ENCODE measurements around the gene TM9SF1.
A peak's percentile ranks its signal among the peaks of the same experiment; 100 is the strongest.

TM9SF1 gene

DNA sequence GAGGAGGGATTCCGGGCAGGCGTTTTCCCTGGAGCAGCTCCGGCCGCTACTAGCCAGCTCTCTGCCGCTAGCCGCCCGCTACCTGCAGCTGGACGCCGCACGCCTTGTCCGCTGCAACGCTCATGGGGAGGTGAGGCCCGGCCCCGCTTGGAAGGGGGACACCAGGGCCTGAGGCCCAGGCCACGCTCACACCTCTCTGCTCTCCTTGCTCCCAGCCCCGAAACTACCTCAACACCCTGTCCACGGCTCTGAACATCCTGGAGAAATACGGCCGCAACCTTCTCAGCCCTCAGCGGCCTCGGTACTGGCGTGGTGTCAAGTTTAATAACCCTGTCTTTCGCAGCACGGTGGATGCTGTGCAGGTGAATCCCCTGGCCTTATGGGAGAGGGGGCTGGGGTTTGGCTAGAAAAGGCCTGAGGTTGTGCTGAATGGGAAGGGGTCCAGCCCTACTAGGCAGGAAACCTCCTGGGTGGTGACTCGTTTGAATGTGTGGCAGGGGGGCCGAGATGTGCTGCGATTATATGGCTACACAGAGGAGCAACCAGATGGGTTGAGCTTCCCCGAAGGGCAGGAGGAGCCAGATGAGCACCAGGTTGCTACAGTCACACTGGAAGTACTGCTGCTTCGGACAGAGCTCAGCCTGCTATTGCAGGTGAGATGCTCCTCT lies 47.3 kb downstream of the TM9SF1 start:
- Histone ChIP-seq H3K9ac (ENCODE audit: low read depth, low read length) (peak overlapping the region; percentile 95), H3K9me3 (ENCODE audit: control insufficient read depth, insufficient read depth, low read length) (no peaks in the 10 kb centered on the region), H3K36me3 (ENCODE audit: insufficient read depth, low read length) (peaks cover 10% of the 10 kb centered on the region; the same call in 1 of the 2 replicates), H3K4me1 (ENCODE audit: insufficient read depth, low read length) (peaks cover 6% of the 10 kb centered on the region; the same call in 1 of the 2 replicates)

DNA sequence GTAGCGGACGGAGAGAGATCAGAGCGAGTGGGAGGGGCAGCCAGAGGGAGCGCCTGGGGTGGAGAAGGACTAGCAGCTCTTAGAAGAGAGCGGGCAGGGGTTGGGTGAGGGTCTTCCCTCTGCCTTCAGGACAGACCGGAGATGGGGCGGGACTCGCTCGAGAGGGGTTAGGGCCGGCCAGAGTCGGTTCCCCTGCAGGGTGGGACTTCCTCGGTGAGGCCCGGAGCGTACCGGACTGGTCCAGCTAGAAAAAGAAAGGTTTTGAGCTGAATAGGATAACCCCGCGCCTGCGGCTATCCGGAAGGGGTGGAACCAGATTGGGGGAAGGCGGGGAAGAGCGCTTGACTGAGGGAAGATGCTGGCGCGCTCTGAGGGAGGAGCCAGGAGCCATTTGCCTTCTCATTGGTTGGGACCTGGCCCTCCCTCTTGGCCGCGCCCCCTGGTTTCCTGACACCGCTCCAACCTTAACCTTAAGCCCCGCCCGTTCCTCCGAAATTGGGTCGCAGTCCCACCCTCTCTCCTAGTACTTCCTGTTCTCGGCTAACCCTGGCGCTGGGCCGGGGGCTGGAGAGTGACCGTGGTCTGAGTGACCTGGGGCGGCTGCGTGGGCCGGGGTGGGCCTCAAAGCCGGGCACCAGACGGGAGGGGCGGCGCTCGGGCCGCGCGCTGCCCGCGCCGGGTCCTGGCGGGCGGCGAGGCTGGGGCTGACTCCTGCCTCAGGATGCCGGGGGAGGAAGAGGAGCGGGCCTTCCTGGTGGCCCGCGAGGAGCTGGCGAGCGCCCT lies 48.1 kb downstream of the TM9SF1 start, which contains the start of gene RNF31:
RNF31 (plus strand) TSS at position 521 of the 783 bp plus-strand sequence; CDS start at position 722, 201 bp downstream.
- Histone ChIP-seq H3K9ac (ENCODE audit: low read depth, low read length) (peak within 1 kb of the TSS; percentile 95), H3K36me3 (ENCODE audit: insufficient read depth, low read length) (peaks cover 10% of the 10 kb centered on the region; the same call in 1 of the 2 replicates), H3K9me3 (ENCODE audit: control insufficient read depth, insufficient read depth, low read length) (no peaks in the 10 kb centered on the region), H3K4me1 (ENCODE audit: insufficient read depth, low read length) (peaks cover 6% of the 10 kb centered on the region; the same call in 1 of the 2 replicates)

DNA sequence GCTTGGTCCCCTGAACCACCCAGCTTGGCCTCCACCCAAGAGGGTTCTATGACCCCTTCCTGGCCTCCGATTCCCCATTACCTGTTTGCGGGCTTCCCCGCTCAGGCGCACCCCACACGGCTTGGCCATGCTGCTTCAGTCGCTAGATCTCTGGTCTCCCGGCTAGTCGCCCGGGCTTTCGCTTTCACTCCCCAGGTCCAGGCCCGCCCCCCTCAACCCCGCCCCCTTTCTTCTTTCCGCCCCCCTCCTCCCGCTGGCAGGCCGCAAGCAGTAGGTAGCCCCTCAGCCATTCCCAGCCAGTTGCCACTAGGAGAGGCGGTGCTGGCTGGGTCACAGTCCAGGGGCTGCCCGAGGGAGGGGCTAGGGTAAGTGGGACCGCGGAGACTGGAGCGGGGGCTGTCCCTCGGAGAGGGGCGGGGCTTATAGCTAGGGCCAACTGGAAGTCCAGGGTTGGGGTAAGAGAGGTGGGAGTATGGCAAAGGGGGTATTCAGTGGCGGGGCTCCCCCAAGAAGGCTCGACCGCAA lies 48.7 kb downstream of the TM9SF1 start, which contains the start of gene PSME2:
PSME2 (minus strand) TSS at position 158 of the 525 bp plus-strand sequence; CDS start at position 129, 29 bp downstream.
- H3K4me1 ChIP-seq (ENCODE audit: insufficient read depth, low read length) = peaks cover 6% of the 10 kb centered on the region; the same call in 1 of the 2 replicates
- H3K9ac ChIP-seq (ENCODE audit: low read depth, low read length) = peak within 1 kb of the TSS; percentile 95
- peaks cover 7% of the 10 kb centered on the region; the same call in 1 of the 2 replicates for H3K36me3 ChIP-seq (ENCODE audit: insufficient read depth, low read length)
- no peaks in the 10 kb centered on the region for H3K9me3 ChIP-seq (ENCODE audit: control insufficient read depth, insufficient read depth, low read length)

DNA sequence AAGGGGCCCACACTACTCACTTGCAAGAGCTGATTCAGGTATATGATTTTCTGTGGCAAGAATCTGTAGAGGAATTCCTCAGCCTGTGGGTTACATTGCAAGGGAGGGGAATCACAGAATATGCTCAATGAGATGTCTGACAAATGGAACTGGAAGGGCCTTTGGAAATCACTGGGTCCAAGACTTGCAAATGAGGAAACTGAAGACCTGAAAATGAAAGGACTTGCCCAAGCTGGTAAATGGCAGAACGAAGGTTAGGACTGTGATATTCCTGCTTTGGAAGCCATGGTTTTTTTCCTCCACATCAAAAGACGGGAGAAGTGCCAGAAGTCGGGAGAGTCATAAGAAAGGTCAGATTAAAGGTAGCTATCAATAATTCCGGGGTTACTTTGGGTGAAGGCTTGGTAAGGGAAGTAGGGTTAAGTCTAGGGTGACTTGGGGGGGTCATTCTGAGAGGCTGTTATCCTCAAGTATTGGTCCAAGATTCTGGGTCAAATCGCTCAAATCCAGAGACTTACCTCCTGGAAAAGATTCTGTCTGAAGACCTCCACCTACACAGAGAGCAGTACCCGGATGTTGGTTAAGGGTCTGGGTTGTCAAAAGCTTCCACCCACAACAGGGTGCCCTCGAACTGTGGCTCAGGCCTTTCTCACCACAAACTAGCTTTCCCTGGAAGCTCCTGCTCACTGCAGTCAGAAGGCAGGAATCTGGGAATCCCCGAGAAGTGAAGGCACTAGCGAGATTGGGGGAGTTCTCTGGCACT lies 49.4 kb downstream of the TM9SF1 start:
- peaks cover 6% of the 10 kb centered on the region; the same call in 1 of the 2 replicates for H3K4me1 ChIP-seq (ENCODE audit: insufficient read depth, low read length)
- H3K9ac ChIP-seq (ENCODE audit: low read depth, low read length) = peak overlapping the region; percentile 60
- H3K36me3 ChIP-seq (ENCODE audit: insufficient read depth, low read length) = peaks cover 7% of the 10 kb centered on the region; the same call in 1 of the 2 replicates
- no peaks in the 10 kb centered on the region for H3K9me3 ChIP-seq (ENCODE audit: control insufficient read depth, insufficient read depth, low read length)

DNA sequence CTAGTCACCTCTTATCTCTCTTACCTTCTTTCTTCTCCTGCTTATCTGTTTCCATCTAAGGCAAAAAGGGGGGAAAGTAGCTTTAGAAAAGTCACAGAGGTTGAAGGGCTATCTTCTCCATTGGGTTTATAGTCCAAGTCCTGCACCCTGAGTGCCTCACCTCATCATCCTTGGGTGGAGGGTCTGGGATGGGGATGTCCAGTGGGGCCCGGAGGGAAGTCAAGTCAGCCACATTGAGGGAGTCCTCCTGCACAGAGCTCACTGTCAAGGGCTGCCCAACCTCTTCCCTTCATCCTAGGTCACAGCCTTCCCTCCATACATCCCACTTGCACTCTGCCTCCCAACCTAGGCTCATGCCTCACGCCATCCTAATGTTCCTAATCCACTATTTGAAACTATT lies 50.0 kb downstream of the TM9SF1 start:
- H3K4me1 ChIP-seq (ENCODE audit: insufficient read depth, low read length) = peaks cover 6% of the 10 kb centered on the region; the same call in 1 of the 2 replicates
- H3K9me3 ChIP-seq (ENCODE audit: control insufficient read depth, insufficient read depth, low read length) = no peaks in the 10 kb centered on the region
- H3K9ac ChIP-seq (ENCODE audit: low read depth, low read length) = no peak overlapping the region
- peaks cover 7% of the 10 kb centered on the region; the same call in 1 of the 2 replicates for H3K36me3 ChIP-seq (ENCODE audit: insufficient read depth, low read length)

DNA sequence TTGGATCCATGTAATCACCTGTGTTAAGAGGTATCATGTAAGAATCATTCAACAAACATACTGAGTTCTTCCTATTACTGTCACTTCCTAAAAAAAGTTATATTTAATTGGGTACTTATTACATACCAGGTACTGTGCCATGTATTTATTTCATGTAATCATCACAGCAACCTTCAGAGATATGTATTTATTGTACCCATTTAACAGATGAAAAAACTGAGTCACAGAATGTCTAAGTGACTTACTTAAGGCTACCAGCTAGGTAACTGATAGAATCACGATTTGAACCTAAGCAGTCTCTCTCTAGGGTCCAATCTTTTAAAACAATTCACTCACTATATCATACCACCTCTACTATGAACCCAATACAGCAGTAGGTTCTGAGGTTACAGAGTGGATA lies 50.8 kb downstream of the TM9SF1 start:
- Histone ChIP-seq H3K9me3 (ENCODE audit: control insufficient read depth, insufficient read depth, low read length) (no peaks in the 10 kb centered on the region), H3K9ac (ENCODE audit: low read depth, low read length) (no peak overlapping the region), H3K36me3 (ENCODE audit: insufficient read depth, low read length) (peaks cover 6% of the 10 kb centered on the region; the same call in 1 of the 2 replicates), H3K4me1 (ENCODE audit: insufficient read depth, low read length) (peaks cover 6% of the 10 kb centered on the region; the same call in 1 of the 2 replicates)

DNA sequence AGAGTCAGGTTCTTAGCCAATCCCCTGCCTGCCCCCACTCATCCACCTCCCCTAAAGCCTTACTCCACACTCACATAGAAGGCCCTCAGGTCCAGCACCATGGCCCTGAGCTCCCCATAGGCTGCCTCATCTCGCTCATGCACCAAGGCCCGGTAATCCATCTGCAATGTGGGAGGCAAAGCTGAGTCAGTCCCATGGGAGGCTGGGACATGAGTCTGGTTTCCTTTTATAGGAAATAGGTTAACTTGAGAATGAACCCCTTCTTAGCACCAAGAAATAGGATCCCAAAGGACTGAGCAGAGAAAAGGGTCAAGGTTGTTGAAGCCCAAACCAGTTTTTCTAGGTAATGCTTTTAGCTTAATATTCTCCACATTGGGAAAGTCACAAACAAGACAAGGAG lies 51.7 kb downstream of the TM9SF1 start:
- H3K36me3 ChIP-seq (ENCODE audit: insufficient read depth, low read length) = peaks cover 2% of the 10 kb centered on the region; the same call in 1 of the 2 replicates
- peaks cover 5% of the 10 kb centered on the region; the same call in 1 of the 2 replicates for H3K4me1 ChIP-seq (ENCODE audit: insufficient read depth, low read length)
- H3K9ac ChIP-seq (ENCODE audit: low read depth, low read length) = no peak overlapping the region
- H3K9me3 ChIP-seq (ENCODE audit: control insufficient read depth, insufficient read depth, low read length) = no peaks in the 10 kb centered on the region

DNA sequence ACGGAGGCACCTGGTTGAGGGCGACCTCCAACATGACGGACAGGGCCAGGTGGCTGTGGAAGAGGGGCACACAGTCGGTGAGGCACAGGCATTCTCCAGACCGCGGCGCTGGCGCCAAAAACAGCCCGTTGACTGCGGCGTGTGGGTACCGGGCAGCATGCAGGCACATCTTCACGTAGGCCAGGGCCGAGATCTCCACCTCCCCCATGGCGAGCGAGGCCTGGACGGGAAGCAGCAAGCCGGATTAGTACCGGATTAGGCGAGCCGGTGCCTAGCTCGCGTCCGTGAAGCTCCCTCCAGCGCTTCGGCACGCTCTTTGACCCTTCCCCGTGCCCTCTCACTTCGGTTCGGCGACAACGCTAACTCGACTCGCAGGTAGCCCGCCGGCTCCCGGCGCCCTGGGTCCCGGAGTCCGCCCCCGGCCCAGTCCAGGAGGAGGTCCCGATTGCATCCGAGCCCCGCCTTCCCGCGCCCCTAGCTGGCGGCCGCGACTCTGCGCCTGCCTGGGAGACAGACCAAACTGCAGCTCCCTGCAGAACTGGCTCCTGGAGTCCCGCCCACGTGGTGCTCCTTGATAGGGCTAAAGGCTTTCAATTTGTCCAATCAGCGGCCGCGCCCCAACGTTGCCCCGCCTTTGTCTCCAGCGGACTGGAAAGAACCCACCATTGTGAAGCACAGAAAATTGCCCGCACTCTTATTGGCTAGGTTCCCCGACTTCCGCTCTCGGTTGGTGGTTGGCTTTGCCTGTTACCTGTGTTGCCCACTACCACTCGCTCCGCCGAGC lies 54.0 kb downstream of the TM9SF1 start, which contains the start of gene EMC9:
EMC9 (minus strand) TSS at position 495 of the 784 bp plus-strand sequence; CDS start at position 208, 287 bp downstream.
- Histone ChIP-seq H3K9ac (ENCODE audit: low read depth, low read length) (peak within 1 kb of the TSS; percentile 89), H3K36me3 (ENCODE audit: insufficient read depth, low read length) (peaks cover 2% of the 10 kb centered on the region; the same call in 1 of the 2 replicates), H3K4me1 (ENCODE audit: insufficient read depth, low read length) (no peaks in the 10 kb centered on the region; the same call in 1 of the 2 replicates), H3K9me3 (ENCODE audit: control insufficient read depth, insufficient read depth, low read length) (no peaks in the 10 kb centered on the region)

DNA sequence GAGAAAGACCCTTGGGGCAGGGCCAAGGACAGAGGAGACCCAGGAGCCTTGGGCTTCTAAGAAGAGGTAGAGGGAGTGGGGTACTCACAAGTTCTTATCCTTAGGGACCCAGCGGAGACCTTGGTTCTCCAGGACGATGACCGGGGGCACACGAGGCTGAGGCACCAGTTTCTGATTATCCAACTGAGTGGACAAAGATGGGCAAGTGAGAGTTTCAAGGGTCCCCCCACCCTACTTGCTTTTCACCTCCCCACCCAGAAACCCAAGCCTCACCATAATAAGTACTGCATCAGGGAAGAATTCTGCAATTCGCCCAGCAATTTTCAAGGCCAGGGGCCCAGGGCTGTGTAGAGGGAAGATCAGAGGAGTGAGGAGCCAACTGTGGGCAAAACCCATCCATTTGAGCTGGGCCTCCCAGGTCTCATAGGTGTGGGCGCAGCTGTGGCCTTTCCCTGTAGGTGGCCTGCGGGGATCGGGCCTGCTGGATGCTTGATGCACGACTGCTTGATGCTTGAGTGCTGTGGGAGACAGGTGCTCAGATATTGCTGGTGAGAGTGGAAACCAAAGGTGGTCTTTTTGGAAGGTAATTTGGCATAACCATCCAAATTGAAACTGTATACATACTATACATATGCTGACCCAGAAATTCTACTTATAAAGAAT lies 55.8 kb downstream of the TM9SF1 start:
- no peaks in the 10 kb centered on the region for H3K9me3 ChIP-seq (ENCODE audit: control insufficient read depth, insufficient read depth, low read length)
- no peaks in the 10 kb centered on the region; the same call in 1 of the 2 replicates for H3K4me1 ChIP-seq (ENCODE audit: insufficient read depth, low read length)
- H3K36me3 ChIP-seq (ENCODE audit: insufficient read depth, low read length) = peaks cover 2% of the 10 kb centered on the region; the same call in 1 of the 2 replicates
- no peak overlapping the region for H3K9ac ChIP-seq (ENCODE audit: low read depth, low read length)

Data from ES-I3 (cell line).